Astrocyte of the spinal cord (primary cell): ENCODE measurements around the gene ITK.

Experiments used
- DNase-seq: peaks from one replicate; pipeline ENCODE4 v3.0.0; 2011; ENCODE audit warnings: low read depth, low spot score
- H3K4me3 ChIP-seq: 2 replicates; pipeline ENCODE4 v1.5.1; 2011; ENCODE audit warnings: low read depth, mild to moderate bottlenecking, low read length, moderate library complexity
- CTCF ChIP-seq: IDR thresholded peaks from 2 replicates; pipeline ENCODE4 v1.5.1; 2012; ENCODE audit warnings: low read depth, mild to moderate bottlenecking, low read length, inconsistent platforms
- in situ Hi-C: cut with HindIII; loops from 2 replicates; pipeline ENCODE4 v1.10.0; 2017; ENCODE audit warnings: low sequenced_read_pairs

The ITK gene

GRCh38 chr5:157301066-157301465, 120.4 kb downstream of the ITK start:
- in situ Hi-C loops: no loop called here
- no peak for DNase-seq
- no peak for TF ChIP-seq CTCF
- no peak overlapping the region for H3K4me3 ChIP-seq

GRCh38 chr5:157303023-157303422, 122.4 kb downstream of the ITK start:
- TF ChIP-seq CTCF: no peak
- DNase-seq: no peak
- H3K4me3 ChIP-seq: no peak overlapping the region
- in situ Hi-C loops: no loop called here

- H3K4me3 ChIP-seq: no peak overlapping the region
- in situ Hi-C loops: no loop called here
- DNase-seq: no peak
- TF ChIP-seq CTCF: peak; percentile 5
These were observed 123.2 kb downstream of the ITK start for GRCh38 chr5:157303667-157304327.
